ENCODE data around the gene SLC25A18. TPM values are rescaled to one million over a fixed set of nuclear protein-coding genes. Genes with fewer than 3 reads are reported as not detected.

Gene SLC25A18
- total and polyA plus RNA-seq, 2 of the 8 experiments (the other 6 are each of a cell fraction or from before 2014, with no cell fraction given) = 2.8 to 2.9 TPM

DNA sequence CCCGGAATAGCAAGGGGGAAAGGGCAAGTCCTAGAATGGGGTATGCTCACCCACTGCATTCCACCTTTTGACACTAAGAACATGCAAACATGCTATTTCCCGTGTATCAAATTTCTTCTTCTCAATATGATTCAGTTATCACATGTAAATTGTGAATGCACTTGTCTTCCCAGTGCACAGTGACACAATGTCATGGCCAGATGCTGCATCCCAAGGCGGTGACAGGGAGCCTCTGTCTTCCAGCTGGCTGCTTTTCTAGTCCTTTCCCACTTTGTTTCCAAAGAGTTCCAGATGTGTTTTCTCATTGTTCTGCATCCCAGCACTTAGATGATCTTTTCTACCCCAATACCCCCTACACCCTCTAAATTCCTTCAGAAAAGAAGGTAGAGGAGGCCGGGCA is 12.4 kb downstream of the SLC25A18 start (continued):
- no peak for TF ChIP-seq ZNF274 (IDR thresholded peaks at IDR 0.05; ENCODE audit: borderline replicate concordance, extremely low read depth, low read length)
